ENCODE results near the gene JUND. TPM values are rescaled to one million over a fixed set of nuclear protein-coding genes. Genes with fewer than 3 reads are reported as not detected.

JUND gene
- polyA plus RNA-seq, 1 donor (not counting 4 experiments of a cell fraction or from before 2014, with no cell fraction given), result 17.2 TPM

- FAIRE-seq, result no peak
Measured at GRCh38 chr19:18304208-18304457, 22.7 kb upstream of the JUND start.

GRCh38 chr19:18301718-18302111 is 20.3 kb upstream of the JUND start:
- dilution Hi-C loops (cut with MboI; ENCODE audit: extremely low pct_ligation_motif_present, low sequenced_read_pairs), result no loop called here
- Histone ChIP-seq H3K36me3 (ENCODE audit: control insufficient read depth in 2 of 2, extremely low read depth in 1 of 2, insufficient read depth in 2 of 2, low read length in 2 of 2) (peaks cover 2 to 3% of the 10 kb centered on the region in 2 experiments), H3K27me3 (ENCODE audit: control insufficient read depth, extremely low read depth, insufficient read depth, low read length) (no peaks in the 10 kb centered on the region), H3K9me3 (ENCODE audit: control insufficient read depth, low read depth, low read length) (no peaks in the 10 kb centered on the region), H3K27ac (ENCODE audit: control insufficient read depth, insufficient read depth, low read length) (no peak overlapping the region), H2AFZ (ENCODE audit: control insufficient read depth, low read length) (no peak overlapping the region), H3K9ac (ENCODE audit: control insufficient read depth, extremely low read depth, insufficient read depth, low read length) (no peak overlapping the region), H3K4me1 (ENCODE audit: control insufficient read depth, extremely low read depth, insufficient read depth, low read length) (no peaks in the 10 kb centered on the region), H3K79me2 (ENCODE audit: control insufficient read depth, insufficient read depth, low read length) (no peaks in the 10 kb centered on the region), H4K20me1 (ENCODE audit: control insufficient read depth, extremely low read depth, insufficient read depth, low read length) (no peaks in the 10 kb centered on the region), H3K4me2 (ENCODE audit: control insufficient read depth, extremely low read depth, insufficient read depth, low read depth, low read length) (no peak overlapping the region), H3K4me3 (ENCODE audit: control insufficient read depth in 2 of 3, extremely low read depth in 1 of 3, insufficient read depth in 2 of 3, low read depth in 1 of 3, low read length in 3 of 3) (no peak overlapping the region), H3K9me1 (ENCODE audit: control insufficient read depth, extremely low read depth, insufficient read depth, low read length) (no peaks in the 10 kb centered on the region)
- no peak for DNase-seq (ENCODE audit: low read depth, low spot score)
- FAIRE-seq, result no peak
- no peak for TF ChIP-seq EZH2 (IDR thresholded peaks at IDR 0.05; ENCODE audit: low read length)
- TF ChIP-seq CTCF (optimal IDR thresholded peaks at IDR 0.05 in 1 of 3, IDR thresholded peaks at IDR 0.05 in 1 of 3, conservative IDR thresholded peaks at IDR 0.05 in 1 of 3; ENCODE audit: extremely low read depth in 1 of 3, insufficient read depth in 2 of 3, low read length in 3 of 3), result no peak

More at GRCh38 chr19:18304208-18304457, 22.7 kb upstream of the JUND start:
- no peak overlapping the region for H3K27ac ChIP-seq (ENCODE audit: control insufficient read depth, insufficient read depth, low read length)
- TF ChIP-seq CTCF (optimal IDR thresholded peaks at IDR 0.05 in 1 of 3, IDR thresholded peaks at IDR 0.05 in 1 of 3, conservative IDR thresholded peaks at IDR 0.05 in 1 of 3; ENCODE audit: extremely low read depth in 1 of 3, insufficient read depth in 2 of 3, low read length in 3 of 3) (no peak), EZH2 (IDR thresholded peaks at IDR 0.05; ENCODE audit: low read length) (no peak)
- H3K9ac ChIP-seq (ENCODE audit: control insufficient read depth, extremely low read depth, insufficient read depth, low read length), result no peak overlapping the region
- H3K9me1 ChIP-seq (ENCODE audit: control insufficient read depth, extremely low read depth, insufficient read depth, low read length), result no peaks in the 10 kb centered on the region
- no peaks in the 10 kb centered on the region for H3K79me2 ChIP-seq (ENCODE audit: control insufficient read depth, insufficient read depth, low read length)
- no peak overlapping the region for H2AFZ ChIP-seq (ENCODE audit: control insufficient read depth, low read length)
- DNase-seq (ENCODE audit: low read depth, low spot score), result no peak
- H3K9me3 ChIP-seq (ENCODE audit: control insufficient read depth, low read depth, low read length), result no peaks in the 10 kb centered on the region
- no peaks in the 10 kb centered on the region for H3K4me1 ChIP-seq (ENCODE audit: control insufficient read depth, extremely low read depth, insufficient read depth, low read length)
- no peaks in the 10 kb centered on the region for H4K20me1 ChIP-seq (ENCODE audit: control insufficient read depth, extremely low read depth, insufficient read depth, low read length)
- no peak overlapping the region for H3K4me3 ChIP-seq (ENCODE audit: control insufficient read depth in 2 of 3, extremely low read depth in 1 of 3, insufficient read depth in 2 of 3, low read depth in 1 of 3, low read length in 3 of 3)
- peaks cover 13% of the 10 kb centered on the region in 2 experiments for H3K36me3 ChIP-seq (ENCODE audit: control insufficient read depth in 2 of 2, extremely low read depth in 1 of 2, insufficient read depth in 2 of 2, low read length in 2 of 2)
- dilution Hi-C loops (cut with MboI; ENCODE audit: extremely low pct_ligation_motif_present, low sequenced_read_pairs), result no loop called here
- no peaks in the 10 kb centered on the region for H3K27me3 ChIP-seq (ENCODE audit: control insufficient read depth, extremely low read depth, insufficient read depth, low read length)
- H3K4me2 ChIP-seq (ENCODE audit: control insufficient read depth, extremely low read depth, insufficient read depth, low read depth, low read length), result no peak overlapping the region
